ENCODE results near the gene IL17RE. TPM values are rescaled to one million over a fixed set of nuclear protein-coding genes. Genes with fewer than 3 reads are reported as not detected.

Gene IL17RE
- polyA plus RNA-seq, 1 donor from 2014 or later: 0.52 TPM

GRCh38 chr3:9909221-9910013, 6.8 kb downstream of the IL17RE start:
- Histone ChIP-seq H3K9me3 (ENCODE audit: low read length) (no peaks in the 10 kb centered on the region), H3F3A (ENCODE audit: insufficient read depth, low read length, poor library complexity, severe bottlenecking) (no peaks in the 10 kb centered on the region), H3K27me3 (ENCODE audit: insufficient read depth, low read depth, low read length) (peaks cover 2% of the 10 kb centered on the region), H3K27ac (ENCODE audit: low read length) (no peak overlapping the region), H3K4me3 (ENCODE audit: low read length) (no peak overlapping the region), H3K9me2 (ENCODE audit: insufficient read depth, low read length) (no peaks in the 10 kb centered on the region), H3K9ac (ENCODE audit: low read length) (no peak overlapping the region), H3K4me2 (ENCODE audit: low read length) (no peak overlapping the region), H3K79me2 (replicated peaks; ENCODE audit: insufficient read depth, low read length) (no peaks in the 10 kb centered on the region), H2AFZ (ENCODE audit: low read depth, low read length) (no peak overlapping the region), H4K20me1 (ENCODE audit: insufficient read depth) (no peaks in the 10 kb centered on the region), H3K36me3 (ENCODE audit: insufficient read depth, low read length) (no peaks in the 10 kb centered on the region)
- TF ChIP-seq TAF1 (IDR thresholded peaks at IDR 0.05; ENCODE audit: low read depth) (no peak), POLR2AphosphoS5 (IDR thresholded peaks at IDR 0.05) (no peak), RAD21 (conservative IDR thresholded peaks at IDR 0.05) (no peak)
- TF ChIP-seq, protein P1, sequence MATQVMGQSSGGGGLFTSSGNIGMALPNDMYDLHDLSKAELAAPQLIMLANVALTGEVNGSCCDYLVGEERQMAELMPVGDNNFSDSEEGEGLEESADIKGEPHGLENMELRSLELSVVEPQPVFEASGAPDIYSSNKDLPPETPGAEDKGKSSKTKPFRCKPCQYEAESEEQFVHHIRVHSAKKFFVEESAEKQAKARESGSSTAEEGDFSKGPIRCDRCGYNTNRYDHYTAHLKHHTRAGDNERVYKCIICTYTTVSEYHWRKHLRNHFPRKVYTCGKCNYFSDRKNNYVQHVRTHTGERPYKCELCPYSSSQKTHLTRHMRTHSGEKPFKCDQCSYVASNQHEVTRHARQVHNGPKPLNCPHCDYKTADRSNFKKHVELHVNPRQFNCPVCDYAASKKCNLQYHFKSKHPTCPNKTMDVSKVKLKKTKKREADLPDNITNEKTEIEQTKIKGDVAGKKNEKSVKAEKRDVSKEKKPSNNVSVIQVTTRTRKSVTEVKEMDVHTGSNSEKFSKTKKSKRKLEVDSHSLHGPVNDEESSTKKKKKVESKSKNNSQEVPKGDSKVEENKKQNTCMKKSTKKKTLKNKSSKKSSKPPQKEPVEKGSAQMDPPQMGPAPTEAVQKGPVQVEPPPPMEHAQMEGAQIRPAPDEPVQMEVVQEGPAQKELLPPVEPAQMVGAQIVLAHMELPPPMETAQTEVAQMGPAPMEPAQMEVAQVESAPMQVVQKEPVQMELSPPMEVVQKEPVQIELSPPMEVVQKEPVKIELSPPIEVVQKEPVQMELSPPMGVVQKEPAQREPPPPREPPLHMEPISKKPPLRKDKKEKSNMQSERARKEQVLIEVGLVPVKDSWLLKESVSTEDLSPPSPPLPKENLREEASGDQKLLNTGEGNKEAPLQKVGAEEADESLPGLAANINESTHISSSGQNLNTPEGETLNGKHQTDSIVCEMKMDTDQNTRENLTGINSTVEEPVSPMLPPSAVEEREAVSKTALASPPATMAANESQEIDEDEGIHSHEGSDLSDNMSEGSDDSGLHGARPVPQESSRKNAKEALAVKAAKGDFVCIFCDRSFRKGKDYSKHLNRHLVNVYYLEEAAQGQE (IDR thresholded peaks at IDR 0.05; ENCODE audit: borderline replicate concordance): no peak

DNA sequence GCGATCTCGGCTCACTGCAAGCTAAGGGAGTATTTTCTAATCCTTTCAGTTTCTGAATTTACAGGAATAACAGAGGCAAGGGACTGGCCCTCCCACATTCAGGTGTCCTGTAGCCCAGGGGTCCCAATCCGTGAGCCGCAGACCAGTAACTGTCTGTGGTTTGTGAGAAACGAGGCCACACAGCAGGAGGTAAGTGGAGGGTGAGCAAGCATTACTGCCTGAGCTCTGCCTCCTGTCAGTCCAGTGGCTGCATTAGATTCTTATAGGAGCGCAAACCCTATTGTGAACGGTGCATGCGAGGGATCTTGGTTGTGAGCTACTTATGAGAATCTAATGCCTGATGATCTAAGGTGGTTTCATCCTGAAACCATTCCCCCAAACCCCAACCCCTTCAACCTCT, 9.2 kb downstream of the IL17RE start:
- H3K79me2 ChIP-seq (replicated peaks; ENCODE audit: insufficient read depth, low read length): no peaks in the 10 kb centered on the region
- no peaks in the 10 kb centered on the region for H3K36me3 ChIP-seq (ENCODE audit: insufficient read depth, low read length)
- no peak overlapping the region for H3K4me2 ChIP-seq (ENCODE audit: low read length)
- no peaks in the 10 kb centered on the region for H3K9me3 ChIP-seq (ENCODE audit: low read length)
- H3K9me2 ChIP-seq (ENCODE audit: insufficient read depth, low read length): no peaks in the 10 kb centered on the region
- no peak overlapping the region for H3K9ac ChIP-seq (ENCODE audit: low read length)
- H3K4me3 ChIP-seq (ENCODE audit: low read length): no peak overlapping the region
- no peaks in the 10 kb centered on the region for H3F3A ChIP-seq (ENCODE audit: insufficient read depth, low read length, poor library complexity, severe bottlenecking)
- H3K27me3 ChIP-seq (ENCODE audit: insufficient read depth, low read depth, low read length): peaks cover 16% of the 10 kb centered on the region
- H4K20me1 ChIP-seq (ENCODE audit: insufficient read depth): no peaks in the 10 kb centered on the region
- no peak overlapping the region for H3K27ac ChIP-seq (ENCODE audit: low read length)
- TF ChIP-seq POLR2AphosphoS5 (IDR thresholded peaks at IDR 0.05): no peak
- no peak for TF ChIP-seq MXI1 (conservative IDR thresholded peaks at IDR 0.05; ENCODE audit: poor library complexity, severe bottlenecking)
- no peak for TF ChIP-seq SMC3 (conservative IDR thresholded peaks at IDR 0.05; ENCODE audit: poor library complexity)
- TF ChIP-seq TAF1 (IDR thresholded peaks at IDR 0.05; ENCODE audit: low read depth): no peak
- TF ChIP-seq RAD21 (conservative IDR thresholded peaks at IDR 0.05): no peak
- no peak overlapping the region for H2AFZ ChIP-seq (ENCODE audit: low read depth, low read length)

- H3K4me2 ChIP-seq (ENCODE audit: low read length): no peak overlapping the region
- no peaks in the 10 kb centered on the region for H4K20me1 ChIP-seq (ENCODE audit: insufficient read depth)
- no peak overlapping the region for H3K27ac ChIP-seq (ENCODE audit: low read length)
- H3K79me2 ChIP-seq (replicated peaks; ENCODE audit: insufficient read depth, low read length): no peaks in the 10 kb centered on the region
- H3K4me3 ChIP-seq (ENCODE audit: low read length): no peak overlapping the region
- no peak for TF ChIP-seq CTCF (IDR thresholded peaks at IDR 0.05; ENCODE audit: poor library complexity, severe bottlenecking)
- no peak for TF ChIP-seq POLR2AphosphoS5 (IDR thresholded peaks at IDR 0.05)
- TF ChIP-seq EP300 (conservative IDR thresholded peaks at IDR 0.05; ENCODE audit: poor library complexity, severe bottlenecking): no peak
- TF ChIP-seq SMC3 (conservative IDR thresholded peaks at IDR 0.05; ENCODE audit: poor library complexity): no peak
- no peak for TF ChIP-seq RAD21 (conservative IDR thresholded peaks at IDR 0.05)
- TF ChIP-seq, protein P1 (IDR thresholded peaks at IDR 0.05; ENCODE audit: borderline replicate concordance): no peak
- no peak for TF ChIP-seq TAF1 (IDR thresholded peaks at IDR 0.05; ENCODE audit: low read depth)
- TF ChIP-seq EZH2 (IDR thresholded peaks at IDR 0.05; ENCODE audit: borderline replicate concordance, insufficient read depth, low read length, poor library complexity, severe bottlenecking): no peak
- TF ChIP-seq MXI1 (conservative IDR thresholded peaks at IDR 0.05; ENCODE audit: poor library complexity, severe bottlenecking): no peak
- H3K9me3 ChIP-seq (ENCODE audit: low read length): no peaks in the 10 kb centered on the region
- no peaks in the 10 kb centered on the region for H3K36me3 ChIP-seq (ENCODE audit: insufficient read depth, low read length)
- H3F3A ChIP-seq (ENCODE audit: insufficient read depth, low read length, poor library complexity, severe bottlenecking): no peaks in the 10 kb centered on the region
- H3K27me3 ChIP-seq (ENCODE audit: insufficient read depth, low read depth, low read length): peaks cover 16% of the 10 kb centered on the region
- no peak overlapping the region for H2AFZ ChIP-seq (ENCODE audit: low read depth, low read length)
- H3K9ac ChIP-seq (ENCODE audit: low read length): no peak overlapping the region
- H3K9me2 ChIP-seq (ENCODE audit: insufficient read depth, low read length): no peaks in the 10 kb centered on the region
Observed at GRCh38 chr3:9912294-9912935, 9.8 kb downstream of the IL17RE start.

All from neural cell (in vitro differentiated cells).